ENCODE results near the gene OGDHL.
"Not testable (repeated sequence)": the region's sequence is repeated elsewhere in the genome, so short reads cannot be mapped to it uniquely, and the experiment has no call there.

Gene OGDHL

GRCh38 chr10:49761789-49762565 lies at the start of gene OGDHL:
OGDHL (minus strand) TSS chr10:49762323; CDS start chr10:49758592, 3,731 bp downstream.
- Histone ChIP-seq H3K4me1 (ENCODE audit: control insufficient read depth, insufficient read depth, low read length) (no peaks in the 10 kb centered on the region), H3K9ac (ENCODE audit: low read length) (no peak within 1 kb of the TSS), H3K9me3 (ENCODE audit: control insufficient read depth, low read length) (peaks cover 8% of the 10 kb centered on the region), H3K36me3 (ENCODE audit: control insufficient read depth, insufficient read depth, low read length, severe bottlenecking) (no peaks in the 10 kb centered on the region), H3K4me3 (ENCODE audit: low read length) (peak within 1 kb of the TSS; percentile 69), H3K27me3 (replicated peaks; ENCODE audit: control insufficient read depth, insufficient read depth, low read length) (peaks cover 52% of the 10 kb centered on the region)
- DNase-seq (ENCODE audit: low read depth), result peak; percentile 75

GRCh38 chr10:49803988-49804387 lies 41.9 kb upstream of the OGDHL start:
- no peak for DNase-seq (ENCODE audit: low read depth)
- H3K9ac ChIP-seq (ENCODE audit: low read length), result no peak overlapping the region
- H3K9me3 ChIP-seq (ENCODE audit: control insufficient read depth, low read length), result peaks cover 7% of the 10 kb centered on the region
- no peak overlapping the region for H3K4me3 ChIP-seq (ENCODE audit: low read length)
- no peaks in the 10 kb centered on the region for H3K36me3 ChIP-seq (ENCODE audit: control insufficient read depth, insufficient read depth, low read length, severe bottlenecking)
- no peaks in the 10 kb centered on the region for H3K4me1 ChIP-seq (ENCODE audit: control insufficient read depth, insufficient read depth, low read length)
- H3K27me3 ChIP-seq (replicated peaks; ENCODE audit: control insufficient read depth, insufficient read depth, low read length), result no peaks in the 10 kb centered on the region

GRCh38 chr10:49798275-49798674 lies 36.2 kb upstream of the OGDHL start:
- Histone ChIP-seq H3K36me3 (ENCODE audit: control insufficient read depth, insufficient read depth, low read length, severe bottlenecking) (no peaks in the 10 kb centered on the region), H3K4me3 (ENCODE audit: low read length) (no peak overlapping the region), H3K4me1 (ENCODE audit: control insufficient read depth, insufficient read depth, low read length) (no peaks in the 10 kb centered on the region), H3K9ac (ENCODE audit: low read length) (no peak overlapping the region), H3K9me3 (ENCODE audit: control insufficient read depth, low read length) (no peaks in the 10 kb centered on the region), H3K27me3 (replicated peaks; ENCODE audit: control insufficient read depth, insufficient read depth, low read length) (no peaks in the 10 kb centered on the region)
- no peak for DNase-seq (ENCODE audit: low read depth)

- H3K27me3 ChIP-seq (replicated peaks; ENCODE audit: control insufficient read depth, insufficient read depth, low read length), result no peaks in the 10 kb centered on the region
- no peaks in the 10 kb centered on the region for H3K4me1 ChIP-seq (ENCODE audit: control insufficient read depth, insufficient read depth, low read length)
- H3K36me3 ChIP-seq (ENCODE audit: control insufficient read depth, insufficient read depth, low read length, severe bottlenecking), result no peaks in the 10 kb centered on the region
- H3K4me3 ChIP-seq (ENCODE audit: low read length), result no peak overlapping the region
- H3K9ac ChIP-seq (ENCODE audit: low read length), result no peak overlapping the region
- no peaks in the 10 kb centered on the region for H3K9me3 ChIP-seq (ENCODE audit: control insufficient read depth, low read length)
- DNase-seq (ENCODE audit: low read depth), result no peak
Observed at GRCh38 chr10:49791100-49791499, 29.0 kb upstream of the OGDHL start.

- no peak for DNase-seq (ENCODE audit: low read depth)
Observed at GRCh38 chr10:49784681-49785080, 22.6 kb upstream of the OGDHL start.

GRCh38 chr10:49783645-49784044 lies 21.5 kb upstream of the OGDHL start:
- no peaks in the 10 kb centered on the region for H3K4me1 ChIP-seq (ENCODE audit: control insufficient read depth, insufficient read depth, low read length)
- no peaks in the 10 kb centered on the region for H3K9me3 ChIP-seq (ENCODE audit: control insufficient read depth, low read length)
- no peak for DNase-seq (ENCODE audit: low read depth)
- H3K36me3 ChIP-seq (ENCODE audit: control insufficient read depth, insufficient read depth, low read length, severe bottlenecking), result no peaks in the 10 kb centered on the region
- H3K4me3 ChIP-seq (ENCODE audit: low read length), result no peak overlapping the region
- H3K27me3 ChIP-seq (replicated peaks; ENCODE audit: control insufficient read depth, insufficient read depth, low read length), result peaks cover 16% of the 10 kb centered on the region
- H3K9ac ChIP-seq (ENCODE audit: low read length), result no peak overlapping the region

More at GRCh38 chr10:49784681-49785080, 22.6 kb upstream of the OGDHL start:
- Histone ChIP-seq H3K4me3 (ENCODE audit: low read length) (no peak overlapping the region), H3K27me3 (replicated peaks; ENCODE audit: control insufficient read depth, insufficient read depth, low read length) (peaks cover 16% of the 10 kb centered on the region), H3K9me3 (ENCODE audit: control insufficient read depth, low read length) (no peaks in the 10 kb centered on the region), H3K4me1 (ENCODE audit: control insufficient read depth, insufficient read depth, low read length) (no peaks in the 10 kb centered on the region), H3K36me3 (ENCODE audit: control insufficient read depth, insufficient read depth, low read length, severe bottlenecking) (no peaks in the 10 kb centered on the region), H3K9ac (ENCODE audit: low read length) (no peak overlapping the region)

GRCh38 chr10:49781247-49781646 lies 19.1 kb upstream of the OGDHL start:
- DNase-seq (ENCODE audit: low read depth), result peak; percentile 7
- Histone ChIP-seq H3K27me3 (replicated peaks; ENCODE audit: control insufficient read depth, insufficient read depth, low read length) (peaks cover 16% of the 10 kb centered on the region), H3K4me3 (ENCODE audit: low read length) (no peak overlapping the region), H3K9ac (ENCODE audit: low read length) (no peak overlapping the region), H3K9me3 (ENCODE audit: control insufficient read depth, low read length) (no peaks in the 10 kb centered on the region), H3K4me1 (ENCODE audit: control insufficient read depth, insufficient read depth, low read length) (no peaks in the 10 kb centered on the region), H3K36me3 (ENCODE audit: control insufficient read depth, insufficient read depth, low read length, severe bottlenecking) (no peaks in the 10 kb centered on the region)

GRCh38 chr10:49778197-49778596 lies 16.1 kb upstream of the OGDHL start:
- DNase-seq (ENCODE audit: low read depth), result no peak
- Histone ChIP-seq H3K9me3 (ENCODE audit: control insufficient read depth, low read length) (no peaks in the 10 kb centered on the region), H3K9ac (ENCODE audit: low read length) (no peak overlapping the region), H3K4me3 (ENCODE audit: low read length) (no peak overlapping the region), H3K27me3 (replicated peaks; ENCODE audit: control insufficient read depth, insufficient read depth, low read length) (peaks cover 14% of the 10 kb centered on the region), H3K36me3 (ENCODE audit: control insufficient read depth, insufficient read depth, low read length, severe bottlenecking) (no peaks in the 10 kb centered on the region), H3K4me1 (ENCODE audit: control insufficient read depth, insufficient read depth, low read length) (no peaks in the 10 kb centered on the region)

GRCh38 chr10:49776851-49777250 lies 14.7 kb upstream of the OGDHL start:
- H3K4me1 ChIP-seq (ENCODE audit: control insufficient read depth, insufficient read depth, low read length), result no peaks in the 10 kb centered on the region
- H3K9ac ChIP-seq (ENCODE audit: low read length), result no peak overlapping the region

GRCh38 chr10:49775014-49775413 lies 12.9 kb upstream of the OGDHL start:
- Histone ChIP-seq H3K36me3 (ENCODE audit: control insufficient read depth, insufficient read depth, low read length, severe bottlenecking) (no peaks in the 10 kb centered on the region), H3K9ac (ENCODE audit: low read length) (no peak overlapping the region), H3K4me3 (ENCODE audit: low read length) (no peak overlapping the region), H3K9me3 (ENCODE audit: control insufficient read depth, low read length) (no peaks in the 10 kb centered on the region), H3K27me3 (replicated peaks; ENCODE audit: control insufficient read depth, insufficient read depth, low read length) (peaks cover 31% of the 10 kb centered on the region), H3K4me1 (ENCODE audit: control insufficient read depth, insufficient read depth, low read length) (no peaks in the 10 kb centered on the region)
- DNase-seq (ENCODE audit: low read depth), result no peak

More at GRCh38 chr10:49776851-49777250, 14.7 kb upstream of the OGDHL start:
- H3K27me3 ChIP-seq (replicated peaks; ENCODE audit: control insufficient read depth, insufficient read depth, low read length), result peaks cover 27% of the 10 kb centered on the region
- H3K36me3 ChIP-seq (ENCODE audit: control insufficient read depth, insufficient read depth, low read length, severe bottlenecking), result no peaks in the 10 kb centered on the region
- no peak overlapping the region for H3K4me3 ChIP-seq (ENCODE audit: low read length)
- no peak for DNase-seq (ENCODE audit: low read depth)
- H3K9me3 ChIP-seq (ENCODE audit: control insufficient read depth, low read length), result no peaks in the 10 kb centered on the region

- not testable (repeated sequence) for H3K9ac ChIP-seq (ENCODE audit: low read length); DNase-seq (ENCODE audit: low read depth)
- peaks cover 36% of the 10 kb centered on the region for H3K27me3 ChIP-seq (replicated peaks; ENCODE audit: control insufficient read depth, insufficient read depth, low read length)
Observed at GRCh38 chr10:49772944-49773343, 10.8 kb upstream of the OGDHL start.

GRCh38 chr10:49771046-49771445 lies 8.9 kb upstream of the OGDHL start:
- not testable (repeated sequence) for DNase-seq (ENCODE audit: low read depth); H3K4me3 ChIP-seq (ENCODE audit: low read length); H3K36me3 ChIP-seq (ENCODE audit: control insufficient read depth, insufficient read depth, low read length, severe bottlenecking)

More at GRCh38 chr10:49772944-49773343, 10.8 kb upstream of the OGDHL start:
- not testable (repeated sequence) for H3K36me3 ChIP-seq (ENCODE audit: control insufficient read depth, insufficient read depth, low read length, severe bottlenecking); H3K9me3 ChIP-seq (ENCODE audit: control insufficient read depth, low read length); H3K4me3 ChIP-seq (ENCODE audit: low read length); H3K4me1 ChIP-seq (ENCODE audit: control insufficient read depth, insufficient read depth, low read length)

More at GRCh38 chr10:49771046-49771445, 8.9 kb upstream of the OGDHL start:
- peaks cover 51% of the 10 kb centered on the region for H3K27me3 ChIP-seq (replicated peaks; ENCODE audit: control insufficient read depth, insufficient read depth, low read length)
- H3K9ac ChIP-seq (ENCODE audit: low read length); H3K9me3 ChIP-seq (ENCODE audit: control insufficient read depth, low read length); H3K4me1 ChIP-seq (ENCODE audit: control insufficient read depth, insufficient read depth, low read length): not testable (repeated sequence)
